WERI-Rb-1 (cell line): ENCODE measurements around the gene HHAT.

Experiments used
- DNase-seq: peaks from one replicate; pipeline ENCODE4 v3.0.0-alpha.2; 2020
- H3K27ac ChIP-seq: fragments of 250-450 bp; sonication (Bioruptor Pico); 2 replicates; pipeline ENCODE4 v1.5.1; 2020; ENCODE audit warnings: mild to moderate bottlenecking, moderate library complexity
- H3K27me3 ChIP-seq: fragments of 250-450 bp; sonication (Bioruptor Pico); 2 replicates; pipeline ENCODE4 v1.5.1; 2021; ENCODE audit warnings: mild to moderate bottlenecking, low read depth, moderate library complexity; ENCODE audit not compliant: insufficient read depth, severe bottlenecking
- H3K36me3 ChIP-seq: fragments of 250-450 bp; sonication (Bioruptor Pico); 2 replicates; pipeline ENCODE4 v1.5.1; 2020; ENCODE audit warnings: mild to moderate bottlenecking, moderate library complexity
- H3K4me3 ChIP-seq: 2 replicates; pipeline ENCODE4 v1.5.1; 2011; ENCODE audit warnings: low read depth, mild to moderate bottlenecking, control low read depth, low read length
- H3K9me3 ChIP-seq: fragments of 250-450 bp; sonication (Bioruptor Pico); 2 replicates; pipeline ENCODE4 v1.5.1; 2021; ENCODE audit warnings: mild to moderate bottlenecking, moderate library complexity; ENCODE audit not compliant: severe bottlenecking
- CTCF ChIP-seq: IDR thresholded peaks from 2 replicates; pipeline ENCODE4 v1.5.1; 2011; ENCODE audit warnings: low read depth, mild to moderate bottlenecking, control low read depth, inconsistent platforms, low read length

The HHAT gene

GRCh38 chr1:210437781-210438180, 109.1 kb downstream of the HHAT start:
- TF ChIP-seq CTCF = no peak
- Histone ChIP-seq H3K27me3 (no peaks in the 10 kb centered on the region), H3K27ac (no peak overlapping the region), H3K4me3 (no peak overlapping the region), H3K36me3 (no peaks in the 10 kb centered on the region), H3K9me3 (peaks cover 3% of the 10 kb centered on the region)
- DNase-seq = no peak

GRCh38 chr1:210438928-210439841, 110.5 kb downstream of the HHAT start:
- Histone ChIP-seq H3K4me3 (no peak overlapping the region), H3K9me3 (peaks cover 3% of the 10 kb centered on the region), H3K27ac (no peak overlapping the region), H3K36me3 (no peaks in the 10 kb centered on the region), H3K27me3 (no peaks in the 10 kb centered on the region)
- no peak for DNase-seq
- TF ChIP-seq CTCF = no peak

- no peak for DNase-seq
- Histone ChIP-seq H3K4me3 (no peak overlapping the region), H3K27me3 (no peaks in the 10 kb centered on the region), H3K36me3 (no peaks in the 10 kb centered on the region), H3K9me3 (peaks cover under 1% of the 10 kb centered on the region), H3K27ac (no peak overlapping the region)
- TF ChIP-seq CTCF = no peak
Measured at GRCh38 chr1:210440081-210440480, 111.4 kb downstream of the HHAT start.

GRCh38 chr1:210441028-210441427, 112.3 kb downstream of the HHAT start:
- no peak for TF ChIP-seq CTCF
- no peaks in the 10 kb centered on the region for H3K36me3 ChIP-seq
- no peak overlapping the region for H3K4me3 ChIP-seq
- H3K9me3 ChIP-seq = no peaks in the 10 kb centered on the region
- no peaks in the 10 kb centered on the region for H3K27me3 ChIP-seq
- H3K27ac ChIP-seq = no peak overlapping the region
- DNase-seq = no peak

- Histone ChIP-seq H3K9me3 (no peaks in the 10 kb centered on the region), H3K27ac (no peak overlapping the region), H3K36me3 (no peaks in the 10 kb centered on the region), H3K27me3 (no peaks in the 10 kb centered on the region), H3K4me3 (no peak overlapping the region)
- DNase-seq = no peak
- TF ChIP-seq CTCF = no peak
Measured at GRCh38 chr1:210445485-210445884, 116.8 kb downstream of the HHAT start.
